ENCODE measurements around the gene DAGLA.

The DAGLA gene

DNA sequence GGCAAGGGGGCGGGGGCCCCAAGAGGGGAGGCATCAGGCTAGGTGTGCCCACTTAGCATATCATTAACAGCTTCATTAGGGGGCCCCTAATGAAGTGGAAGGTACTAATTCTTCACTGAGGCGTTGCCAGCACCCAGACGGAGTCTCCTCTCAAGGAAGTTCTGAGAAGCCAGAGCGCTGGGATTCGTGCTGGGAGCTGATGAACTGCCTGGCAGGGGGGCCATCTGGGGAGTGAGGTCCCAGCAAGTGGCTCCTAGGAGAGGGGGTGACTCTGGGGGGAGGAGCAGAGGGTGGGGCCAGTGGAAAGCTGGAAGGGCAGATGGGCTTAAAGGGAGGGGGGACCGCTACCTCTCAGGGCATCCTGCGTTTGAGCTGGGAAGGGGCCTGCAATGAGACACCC lies 29.8 kb downstream of the DAGLA start:
- DNase-seq (ENCODE audit: low spot score), result no peak

DNA sequence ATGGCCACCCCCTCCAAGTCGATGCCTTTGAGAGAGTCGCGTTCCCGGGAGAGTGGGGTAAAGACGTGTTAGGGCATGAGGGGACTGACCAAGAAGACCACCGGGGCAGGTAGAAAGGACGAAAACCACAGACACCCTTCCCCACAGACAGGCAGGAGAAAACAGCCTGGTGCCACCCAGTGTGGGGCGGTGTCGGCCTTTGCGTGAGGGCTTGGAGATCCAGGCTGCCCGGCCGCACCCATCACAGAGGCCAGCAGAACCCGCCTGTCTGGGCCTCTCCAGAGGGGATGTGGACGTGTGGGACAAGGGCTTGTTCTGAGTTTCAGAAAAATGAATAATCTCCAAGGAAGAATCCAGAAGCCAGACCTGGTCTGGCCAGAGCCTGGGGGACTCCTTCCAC lies 30.8 kb downstream of the DAGLA start:
- no peak for DNase-seq (ENCODE audit: low spot score)

DNA sequence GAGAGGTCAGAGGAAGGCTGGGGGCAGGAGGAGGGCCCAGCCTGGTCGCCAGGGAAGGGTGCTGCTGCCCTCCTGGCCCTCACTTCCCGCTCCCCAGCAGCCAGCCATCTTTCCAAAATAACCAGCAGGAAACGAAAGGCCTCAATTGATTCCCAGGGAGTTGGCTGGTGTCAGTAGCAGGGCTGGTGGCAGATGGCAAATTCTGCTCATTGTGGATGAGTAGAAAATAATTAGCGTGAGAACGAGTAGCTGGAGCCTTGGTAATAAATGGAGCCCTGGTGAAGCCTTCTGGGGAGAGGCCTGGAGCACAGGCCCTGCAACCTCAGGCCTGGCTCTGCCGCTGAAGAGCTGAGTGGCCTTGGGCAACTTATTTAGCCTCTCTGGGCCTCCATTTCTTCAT lies 31.3 kb downstream of the DAGLA start:
- no peak for DNase-seq (ENCODE audit: low spot score)

- no peak for DNase-seq (ENCODE audit: low spot score)
These were observed 32.1 kb downstream of the DAGLA start for GRCh38 chr11:61712314-61712713.

DNA sequence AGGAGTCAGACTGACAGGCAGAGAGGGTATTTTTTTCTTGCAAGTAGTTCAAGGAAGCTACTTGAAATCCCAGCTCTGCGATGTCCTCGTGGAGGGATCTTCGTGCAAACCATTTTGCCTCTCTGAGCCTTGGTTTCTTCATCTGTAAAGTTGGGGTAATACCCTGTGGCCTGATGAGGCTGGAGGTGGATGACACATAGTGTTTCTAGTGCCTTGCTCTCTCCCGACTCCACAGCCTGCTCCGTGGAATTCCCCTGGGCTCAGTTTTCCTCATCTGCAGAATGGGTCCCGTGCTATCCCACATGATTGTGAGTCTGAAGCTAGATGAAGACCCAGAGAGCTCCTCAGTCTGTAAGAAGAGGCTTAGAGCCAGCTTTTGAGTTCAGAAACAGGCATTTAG lies 32.7 kb downstream of the DAGLA start:
- no peak for DNase-seq (ENCODE audit: low spot score)

- DNase-seq (ENCODE audit: low spot score), result no peak
These were observed 33.3 kb downstream of the DAGLA start for GRCh38 chr11:61713464-61713863.

GRCh38 chr11:61713906-61714305 lies 33.7 kb downstream of the DAGLA start:
- DNase-seq (ENCODE audit: low spot score), result no peak

DNA sequence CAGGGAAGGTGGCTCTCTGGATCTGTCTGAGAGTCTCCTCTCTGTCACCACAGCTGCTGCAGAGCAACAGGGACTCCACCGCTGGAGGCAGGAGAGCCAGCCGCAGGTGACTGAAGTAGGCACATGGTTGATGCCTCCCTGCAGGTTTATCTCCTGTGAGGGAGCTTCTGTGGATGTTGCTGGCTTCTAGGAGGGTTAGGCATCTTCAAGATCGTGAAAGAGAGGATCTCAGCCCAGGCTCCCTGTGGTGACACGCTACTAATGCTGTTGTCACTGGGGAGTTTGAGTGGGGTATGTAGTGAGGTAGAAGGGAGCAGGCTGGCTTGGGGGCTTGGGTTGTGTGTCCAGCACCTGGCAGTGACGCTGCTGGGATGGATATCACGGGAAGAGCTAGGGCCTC lies 34.1 kb downstream of the DAGLA start:
- DNase-seq (ENCODE audit: low spot score), result no peak

GRCh38 chr11:61714916-61715315 lies 34.7 kb downstream of the DAGLA start:
- DNase-seq (ENCODE audit: low spot score), result no peak

DNA sequence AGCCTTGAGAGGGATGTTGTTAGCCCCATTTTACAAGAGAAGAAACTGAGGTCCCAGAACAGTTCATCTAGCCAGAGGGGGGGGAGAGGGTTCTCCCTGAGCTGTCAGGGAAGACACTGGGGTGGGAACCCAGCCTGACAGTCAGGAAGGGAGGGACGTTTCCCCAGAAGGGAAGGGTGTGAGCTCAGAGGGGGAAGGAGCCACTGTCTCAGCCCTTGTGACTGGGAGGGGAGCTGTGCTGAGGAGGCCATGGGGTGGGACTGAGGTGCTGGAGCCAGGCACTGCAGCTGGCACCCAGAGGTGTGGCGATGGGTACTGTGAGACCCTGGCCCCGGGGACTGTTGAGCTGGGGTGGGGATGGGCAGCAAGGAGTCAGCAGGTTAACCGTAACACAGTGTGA lies 35.7 kb downstream of the DAGLA start:
- no peak for DNase-seq (ENCODE audit: low spot score)

GRCh38 chr11:61716478-61717285 lies 36.5 kb downstream of the DAGLA start:
- DNase-seq (ENCODE audit: low spot score), result no peak

GRCh38 chr11:61717286-61718033 lies 37.3 kb downstream of the DAGLA start:
- DNase-seq (ENCODE audit: low spot score), result no peak

- DNase-seq (ENCODE audit: low spot score), result no peak
These were observed 37.9 kb downstream of the DAGLA start for GRCh38 chr11:61718046-61718531.

DNA sequence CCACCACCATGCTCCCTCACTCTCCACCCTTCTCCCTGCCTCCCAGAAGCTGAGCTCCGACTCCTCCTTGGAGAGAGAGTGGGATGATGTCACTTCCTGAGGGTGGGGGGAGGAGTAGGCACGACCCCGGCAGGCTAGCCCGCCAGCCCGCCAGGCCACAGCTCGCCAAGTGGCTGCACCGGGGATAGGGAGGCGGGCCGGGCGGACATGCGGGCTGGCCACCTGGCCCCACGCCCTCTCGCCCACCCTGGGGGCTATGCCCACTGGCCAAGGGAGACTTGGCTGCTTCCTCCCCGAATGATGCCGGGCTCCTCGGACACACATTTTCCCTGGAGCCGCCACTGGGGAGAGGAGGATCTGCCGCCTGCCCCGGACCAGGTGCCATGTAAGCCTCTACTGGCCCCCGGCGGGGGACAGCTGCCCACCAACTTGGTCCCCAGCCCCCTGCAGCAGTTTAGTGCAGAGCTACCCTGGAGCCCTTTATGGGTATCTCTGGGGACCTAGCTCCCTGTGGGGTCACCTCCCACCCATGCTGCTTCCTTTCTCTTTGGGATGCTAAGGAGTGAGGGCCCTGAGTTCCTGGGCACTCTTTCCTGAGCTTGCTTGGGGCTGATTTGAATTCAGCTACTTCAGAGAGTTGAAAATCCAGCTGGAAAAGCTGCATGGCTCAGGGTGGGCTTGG lies 38.6 kb downstream of the DAGLA start:
- DNase-seq (ENCODE audit: low spot score), result peak; percentile 82

DNA sequence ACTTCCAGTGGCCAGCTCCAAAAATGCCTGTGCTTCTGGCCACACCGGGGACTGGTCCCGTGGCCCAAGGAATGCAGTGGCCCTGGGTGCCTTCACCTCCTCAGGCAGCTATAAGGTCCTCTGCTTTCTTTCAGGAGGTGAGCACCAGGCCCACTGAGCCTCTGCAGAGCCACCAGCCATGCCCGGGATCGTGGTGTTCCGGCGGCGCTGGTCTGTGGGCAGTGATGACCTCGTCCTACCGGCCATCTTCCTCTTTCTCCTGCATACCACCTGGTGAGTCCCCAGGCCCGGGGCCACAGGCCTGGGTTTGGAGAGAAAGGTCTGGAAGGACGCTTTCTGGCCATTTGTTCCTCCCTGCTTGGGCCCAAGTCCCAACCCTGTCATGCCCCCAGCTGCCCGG lies 39.8 kb downstream of the DAGLA start:
- DNase-seq (ENCODE audit: low spot score), result no peak

DNA sequence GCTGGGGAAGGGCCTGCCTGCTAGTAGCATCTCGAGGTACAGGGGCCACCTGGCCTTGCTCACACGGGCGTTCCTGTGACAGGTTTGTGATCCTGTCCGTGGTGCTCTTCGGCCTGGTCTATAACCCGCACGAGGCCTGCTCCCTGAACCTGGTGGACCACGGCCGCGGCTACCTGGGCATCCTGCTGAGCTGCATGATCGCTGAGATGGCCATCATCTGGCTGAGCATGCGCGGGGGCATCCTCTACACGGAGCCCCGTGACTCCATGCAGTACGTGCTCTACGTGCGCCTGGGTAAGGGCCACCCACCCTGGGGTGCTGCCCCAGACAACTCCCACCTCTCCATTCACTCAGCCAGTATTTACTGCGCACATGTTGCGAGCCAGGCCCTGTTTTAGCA lies 40.4 kb downstream of the DAGLA start:
- DNase-seq (ENCODE audit: low spot score), result no peak

- no peak for DNase-seq (ENCODE audit: low spot score)
These were observed 44.2 kb downstream of the DAGLA start for GRCh38 chr11:61724437-61724836.

GRCh38 chr11:61725781-61726231 lies 45.6 kb downstream of the DAGLA start:
- DNase-seq (ENCODE audit: low spot score), result no peak

DNA sequence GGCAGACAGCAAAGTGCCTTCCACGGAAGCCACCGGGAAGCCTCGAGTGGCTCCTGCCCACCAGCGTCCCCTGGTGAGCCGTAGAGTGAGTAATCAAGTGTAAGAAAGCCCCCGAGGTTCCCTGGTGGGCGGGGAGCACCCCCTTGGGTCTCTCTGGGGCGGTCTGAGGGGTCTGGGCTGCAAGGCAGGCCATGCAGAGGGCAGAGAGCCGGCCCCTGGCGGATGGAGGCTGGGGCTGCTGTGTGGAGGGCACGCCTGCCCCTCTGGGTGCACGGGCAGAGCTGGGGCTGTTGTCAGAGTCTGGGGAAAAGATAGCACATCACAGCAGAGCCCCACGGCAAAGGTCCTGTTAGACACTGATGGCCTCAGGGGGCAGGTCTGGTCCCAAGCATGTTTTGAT lies 46.6 kb downstream of the DAGLA start:
- DNase-seq (ENCODE audit: low spot score), result no peak

DNA sequence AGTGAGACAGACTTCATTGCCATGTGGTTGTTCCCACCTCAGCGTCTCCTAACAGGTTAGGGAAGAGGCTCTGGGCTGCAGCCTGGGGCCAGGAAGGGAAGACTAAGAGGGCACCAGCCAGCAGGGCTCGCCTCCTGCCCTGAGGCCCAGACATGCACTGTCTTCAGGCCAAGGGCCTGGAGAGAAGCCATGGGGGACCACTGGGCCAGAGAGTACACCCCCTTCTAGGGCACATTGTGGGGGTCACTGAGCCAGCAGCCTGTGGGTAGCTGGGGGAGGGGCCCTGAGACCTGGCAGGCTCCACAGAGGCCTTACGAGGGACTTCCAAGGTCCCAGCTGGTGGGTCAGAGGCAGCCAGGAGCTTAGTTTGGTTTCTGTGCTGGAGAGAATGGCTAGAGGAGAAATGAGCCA lies 47.2 kb downstream of the DAGLA start:
- no peak for DNase-seq (ENCODE audit: low spot score)

DNA sequence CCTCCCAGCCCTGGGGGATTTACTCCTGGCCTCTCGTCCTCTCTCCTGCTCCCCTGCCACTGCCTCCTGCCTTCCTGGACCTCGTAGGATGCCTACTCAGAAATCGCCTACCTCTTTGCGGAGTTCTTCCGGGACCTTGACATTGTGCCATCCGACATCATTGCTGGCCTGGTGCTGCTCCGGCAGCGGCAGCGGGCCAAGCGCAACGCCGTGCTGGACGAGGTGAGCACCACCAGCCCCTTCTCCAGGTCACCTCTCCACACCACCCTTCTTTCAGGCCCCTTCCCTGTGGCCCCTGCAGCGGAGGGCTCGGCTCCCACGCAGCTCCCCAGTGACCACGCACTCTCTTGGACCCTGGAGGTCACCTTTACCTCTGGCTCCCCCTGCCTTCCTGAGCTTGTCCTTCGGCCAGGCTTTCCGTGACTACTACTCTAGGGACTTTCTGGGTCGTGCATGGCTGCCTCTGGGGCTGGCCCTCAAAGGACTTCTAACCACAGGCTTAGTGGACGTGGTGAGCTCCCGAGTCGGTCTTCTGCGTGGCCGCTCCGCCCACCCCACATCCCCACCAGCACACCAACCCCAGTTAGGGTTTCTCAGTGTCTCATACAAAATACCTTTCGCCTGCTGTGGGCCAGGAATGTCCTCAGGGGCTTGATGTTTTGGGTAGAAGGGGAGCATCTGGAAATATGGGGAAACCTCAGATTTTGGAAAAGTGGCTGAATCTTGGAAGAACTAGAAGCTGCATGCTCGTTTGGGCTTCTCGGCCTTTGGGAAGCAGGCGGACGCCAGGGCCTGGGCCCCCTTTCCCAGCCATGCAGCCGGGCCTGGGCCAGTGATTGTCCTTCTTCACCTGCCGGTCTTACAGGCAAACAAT lies 48.1 kb downstream of the DAGLA start:
- DNase-seq (ENCODE audit: low spot score), result no peak

GRCh38 chr11:61728940-61729219 lies 48.7 kb downstream of the DAGLA start:
- DNase-seq (ENCODE audit: low spot score), result no peak
